HG03442 (cell line): ENCODE data around the gene MSLN.
"Not testable (repeated sequence)": the region's sequence is repeated elsewhere in the genome, so short reads cannot be mapped to it uniquely, and the experiment has no call there.

Experiments
- ATAC-seq: cut with Tn5 transposase; IDR thresholded peaks from one replicate; pipeline ENCODE4 v1.9.1; 2021; ENCODE audit warnings: mild to moderate bottlenecking, moderate library complexity; ENCODE audit not compliant: unreplicated experiment

Gene MSLN

GRCh38 chr16:760545-761343 is at the start of gene MSLN:
MSLN (plus strand) TSS chr16:760734; CDS start chr16:762681, 1,947 bp downstream.
- no peak for ATAC-seq

DNA sequence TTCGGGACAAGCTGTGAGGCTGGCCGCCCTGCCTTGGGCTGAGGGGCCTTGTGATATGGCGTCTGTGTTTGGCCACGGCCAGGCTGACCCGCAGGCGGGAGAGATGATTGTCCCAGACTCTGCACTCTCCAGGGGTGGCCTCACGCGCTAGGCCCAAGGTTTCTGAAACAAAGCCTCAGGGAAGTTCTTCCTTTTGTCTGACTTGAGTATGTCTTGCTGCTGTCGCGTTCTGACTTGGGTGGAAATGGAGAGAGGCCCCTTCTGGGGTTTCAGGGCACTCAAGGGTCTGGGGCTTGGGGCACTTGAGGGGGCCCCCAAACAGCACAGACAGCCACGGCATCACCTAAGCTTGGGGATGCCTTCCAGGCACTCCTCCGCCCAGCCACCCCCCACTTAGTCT is 49.5 kb upstream of the MSLN start:
- no peak for ATAC-seq

GRCh38 chr16:711548-712320 is 48.8 kb upstream of the MSLN start:
- ATAC-seq, result no peak

GRCh38 chr16:712740-713250 is 47.7 kb upstream of the MSLN start:
- ATAC-seq, result not testable (repeated sequence)

DNA sequence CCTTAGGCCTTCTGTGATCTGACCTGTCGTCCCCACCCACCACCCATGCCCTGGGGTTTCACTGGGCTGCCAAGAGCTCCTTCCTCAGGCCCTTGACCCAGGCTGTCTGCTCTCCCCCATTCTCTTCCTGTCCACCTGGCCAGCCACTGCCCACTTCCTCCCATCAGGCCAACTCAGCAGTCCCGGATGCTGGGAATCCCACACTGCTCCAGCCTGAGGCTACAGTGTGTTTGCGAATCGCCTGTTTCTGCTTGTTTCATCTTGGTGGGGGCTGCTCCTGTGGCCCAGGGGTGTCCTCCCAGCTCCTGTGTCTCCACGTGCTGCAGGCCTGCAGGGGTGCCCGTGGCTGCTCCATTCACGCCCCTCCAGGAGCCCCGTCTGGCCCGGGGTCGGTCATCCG is 46.5 kb upstream of the MSLN start:
- no peak for ATAC-seq

GRCh38 chr16:714558-715476 is 45.7 kb upstream of the MSLN start, which contains the start of gene METRN:
METRN (plus strand) TSS chr16:715118; CDS start chr16:715290, 172 bp downstream.
- ATAC-seq, result peak; percentile 61

DNA sequence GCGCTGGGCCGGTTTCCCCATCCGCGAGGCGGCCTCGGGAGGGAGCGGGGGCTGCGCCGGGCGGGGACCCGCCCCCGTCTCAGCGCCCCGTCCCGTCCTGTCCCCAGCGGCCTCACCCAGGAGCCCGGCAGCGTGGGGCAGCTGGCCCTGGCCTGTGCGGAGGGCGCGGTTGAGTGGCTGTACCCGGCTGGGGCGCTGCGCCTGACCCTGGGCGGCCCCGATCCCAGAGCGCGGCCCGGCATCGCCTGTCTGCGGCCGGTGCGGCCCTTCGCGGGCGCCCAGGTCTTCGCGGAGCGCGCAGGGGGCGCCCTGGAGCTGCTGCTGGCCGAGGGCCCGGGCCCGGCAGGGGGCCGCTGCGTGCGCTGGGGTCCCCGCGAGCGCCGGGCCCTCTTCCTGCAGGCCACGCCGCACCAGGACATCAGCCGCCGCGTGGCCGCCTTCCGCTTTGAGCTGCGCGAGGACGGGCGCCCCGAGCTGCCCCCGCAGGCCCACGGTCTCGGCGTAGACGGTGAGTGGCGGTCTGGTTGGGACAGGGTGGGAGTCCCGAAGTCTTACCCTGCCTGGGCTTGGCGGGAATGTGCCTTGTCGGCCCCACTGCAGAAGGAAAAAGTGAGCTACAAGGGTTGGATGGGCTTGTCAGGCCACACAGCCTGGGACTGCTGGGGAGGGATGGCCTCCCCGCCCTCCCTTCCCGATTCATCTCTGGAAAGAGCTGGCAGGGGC is 44.9 kb upstream of the MSLN start:
- peak; percentile 23 for ATAC-seq

GRCh38 chr16:716200-716568 is 44.4 kb upstream of the MSLN start:
- no peak for ATAC-seq

- no peak for ATAC-seq
Measured at GRCh38 chr16:716768-717325, 43.7 kb upstream of the MSLN start.

DNA sequence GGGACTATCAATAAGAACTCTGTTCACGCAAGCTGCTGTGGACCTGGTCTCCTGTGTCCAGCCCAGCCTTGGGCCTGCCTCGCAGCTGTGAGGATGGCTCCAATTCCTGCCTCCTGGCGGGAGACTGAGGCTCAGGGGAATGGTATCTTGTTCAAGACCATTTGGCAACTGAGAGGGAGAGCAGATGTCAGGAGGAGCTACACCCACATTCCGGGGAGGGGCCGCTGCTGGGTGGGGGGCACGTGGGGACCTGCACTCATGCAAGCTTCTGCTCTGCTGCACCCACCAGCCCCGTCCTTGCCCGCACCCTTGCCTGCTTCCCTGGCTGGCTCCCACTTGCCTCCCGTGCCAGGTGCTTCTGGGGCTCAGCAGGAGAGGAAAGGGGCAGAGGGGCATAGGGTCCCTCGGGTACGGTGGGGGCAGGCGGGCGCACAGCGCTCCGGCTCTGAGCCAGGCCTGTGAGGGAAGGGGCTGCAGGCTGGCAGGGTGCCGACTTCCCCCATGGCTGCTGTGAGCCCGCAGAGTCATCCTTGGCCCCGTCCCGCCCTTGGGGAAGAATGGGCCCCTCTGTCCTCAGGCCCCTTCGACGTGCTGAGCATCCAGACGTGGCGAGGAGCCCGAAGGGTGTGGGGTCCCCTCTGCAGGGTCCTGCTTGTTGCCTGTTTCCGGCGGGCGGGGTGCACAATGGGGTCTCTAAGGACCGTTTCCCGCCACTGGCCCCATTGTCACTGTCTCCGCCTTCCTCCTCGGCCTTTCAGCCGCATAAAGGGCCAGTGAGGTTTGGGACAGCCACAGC is 42.9 kb upstream of the MSLN start:
- ATAC-seq, result no peak

GRCh38 chr16:718389-718788 is 42.1 kb upstream of the MSLN start:
- no peak for ATAC-seq

DNA sequence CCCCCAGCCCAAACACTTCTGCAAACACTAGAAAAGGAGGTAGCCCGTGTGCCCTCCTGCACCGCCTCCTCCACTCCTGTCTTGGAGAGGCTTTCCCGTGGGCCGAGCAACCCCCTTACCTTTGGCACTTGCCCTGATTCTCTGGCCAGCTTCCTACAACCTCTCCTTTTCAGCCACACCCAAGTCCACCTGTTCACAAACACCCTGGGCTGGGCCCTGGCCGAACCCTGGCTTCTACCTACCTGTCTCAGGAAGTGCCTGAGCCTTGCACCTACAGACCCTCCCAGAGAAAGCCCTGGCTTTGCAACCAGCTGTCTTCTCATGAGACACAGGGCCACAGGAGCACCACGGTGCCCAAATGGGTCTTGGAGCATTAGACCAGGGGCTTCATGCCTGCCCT is 41.6 kb upstream of the MSLN start:
- no peak for ATAC-seq

- no peak for ATAC-seq
Measured at GRCh38 chr16:719815-720446, 40.6 kb upstream of the MSLN start.

- peak; percentile 18 for ATAC-seq
Measured at GRCh38 chr16:720447-720989, 40.0 kb upstream of the MSLN start.

GRCh38 chr16:720990-721764 is 39.4 kb upstream of the MSLN start, which contains the start of gene ANTKMT:
ANTKMT (plus strand) TSS chr16:721146; CDS start chr16:721275, 129 bp downstream.
- ATAC-seq, result peak; percentile 62

DNA sequence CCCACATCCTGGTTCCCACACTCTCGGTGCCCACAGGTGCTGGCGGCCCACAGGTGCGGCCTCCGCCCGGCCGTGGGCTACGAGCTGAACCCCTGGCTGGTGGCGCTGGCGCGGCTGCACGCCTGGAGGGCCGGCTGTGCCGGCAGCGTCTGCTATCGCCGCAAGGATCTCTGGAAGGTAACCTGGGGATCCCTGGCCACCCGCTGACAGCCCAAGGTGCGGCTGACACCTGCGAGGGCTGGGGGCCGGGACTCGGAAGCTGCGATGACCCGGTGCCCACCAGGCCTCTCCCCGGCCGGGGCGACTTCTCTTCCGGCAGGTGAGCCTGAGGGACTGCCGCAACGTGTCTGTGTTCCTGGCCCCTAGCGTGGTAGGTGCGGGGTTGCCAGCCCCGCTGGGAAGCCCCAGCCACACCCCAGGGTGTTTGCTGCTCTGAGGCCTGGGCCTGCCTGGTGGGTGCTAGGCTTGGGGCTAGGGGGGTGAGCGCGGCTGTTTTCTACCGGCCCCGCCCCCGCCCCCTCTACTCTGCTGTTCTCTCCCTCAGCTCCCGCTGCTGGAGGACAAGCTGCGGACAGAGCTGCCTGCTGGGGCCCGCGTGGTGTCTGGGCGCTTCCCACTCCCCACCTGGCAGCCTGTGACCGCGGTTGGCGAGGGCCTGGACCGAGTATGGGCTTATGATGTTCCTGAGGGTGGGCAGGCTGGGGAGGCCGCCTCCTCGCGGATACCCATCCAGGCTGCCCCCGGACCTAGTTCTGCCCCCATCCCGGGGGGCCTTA is 38.6 kb upstream of the MSLN start:
- ATAC-seq, result no peak
